Measurements from ENCODE around the gene RIMKLA.

The RIMKLA gene, protein sequence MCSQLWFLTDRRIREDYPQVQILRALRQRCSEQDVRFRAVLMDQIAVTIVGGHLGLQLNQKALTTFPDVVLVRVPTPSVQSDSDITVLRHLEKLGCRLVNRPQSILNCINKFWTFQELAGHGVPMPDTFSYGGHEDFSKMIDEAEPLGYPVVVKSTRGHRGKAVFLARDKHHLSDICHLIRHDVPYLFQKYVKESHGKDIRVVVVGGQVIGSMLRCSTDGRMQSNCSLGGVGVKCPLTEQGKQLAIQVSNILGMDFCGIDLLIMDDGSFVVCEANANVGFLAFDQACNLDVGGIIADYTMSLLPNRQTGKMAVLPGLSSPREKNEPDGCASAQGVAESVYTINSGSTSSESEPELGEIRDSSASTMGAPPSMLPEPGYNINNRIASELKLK

GRCh38 chr1:42380586-42381279, at the start of gene RIMKLA:
RIMKLA (plus strand) TSS chr1:42380792; CDS start chr1:42380935, 143 bp downstream.
- peak; percentile 42 for DNase-seq (ENCODE audit: low spot score)

DNA sequence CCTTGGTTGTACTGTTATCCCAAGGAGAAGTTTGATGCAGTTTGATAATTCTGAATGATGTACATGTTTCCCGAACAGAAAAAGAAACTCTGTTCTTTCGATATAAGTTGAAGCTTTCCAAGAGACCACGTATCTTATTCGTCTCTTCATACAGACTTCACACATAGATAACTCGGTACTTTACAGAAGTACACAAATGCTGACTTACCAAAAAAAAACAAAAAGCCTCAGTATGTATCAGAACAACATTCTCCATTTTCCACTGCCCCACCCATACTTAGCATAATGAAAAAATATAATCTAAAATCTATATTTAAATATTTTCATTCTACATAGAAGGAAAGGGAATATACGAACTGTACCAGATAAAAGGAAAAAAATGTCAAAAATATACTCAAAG, 47.7 kb upstream of the RIMKLA start:
- no peak for DNase-seq (ENCODE audit: low spot score)

DNA sequence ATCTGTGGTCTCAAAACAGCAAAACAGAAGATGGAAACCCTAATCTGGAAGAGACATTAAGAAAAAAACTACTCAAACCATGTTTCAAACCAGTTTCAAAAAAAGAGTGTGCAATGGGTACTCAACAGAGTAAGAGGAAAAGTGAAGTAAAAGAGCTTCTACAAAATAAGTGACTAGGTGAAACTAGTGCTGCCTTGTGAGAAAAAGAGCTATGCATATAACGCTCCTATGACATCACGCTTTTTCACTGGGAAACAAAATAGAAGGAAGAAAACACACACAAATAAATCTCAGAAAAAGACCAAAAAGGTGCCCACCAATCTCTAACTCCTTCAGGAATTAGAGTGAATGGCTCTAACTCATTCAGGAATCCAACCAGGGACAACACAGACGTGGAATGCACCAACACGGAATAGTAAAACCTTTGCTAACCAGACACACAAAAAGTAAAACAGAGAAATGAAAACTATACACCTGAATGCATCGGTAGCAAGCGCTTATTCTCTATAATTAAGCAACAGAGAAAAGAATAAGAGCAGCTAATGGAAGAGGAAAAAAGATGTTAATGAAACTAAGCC, 46.8 kb upstream of the RIMKLA start:
- DNase-seq (ENCODE audit: low spot score) = no peak

DNA sequence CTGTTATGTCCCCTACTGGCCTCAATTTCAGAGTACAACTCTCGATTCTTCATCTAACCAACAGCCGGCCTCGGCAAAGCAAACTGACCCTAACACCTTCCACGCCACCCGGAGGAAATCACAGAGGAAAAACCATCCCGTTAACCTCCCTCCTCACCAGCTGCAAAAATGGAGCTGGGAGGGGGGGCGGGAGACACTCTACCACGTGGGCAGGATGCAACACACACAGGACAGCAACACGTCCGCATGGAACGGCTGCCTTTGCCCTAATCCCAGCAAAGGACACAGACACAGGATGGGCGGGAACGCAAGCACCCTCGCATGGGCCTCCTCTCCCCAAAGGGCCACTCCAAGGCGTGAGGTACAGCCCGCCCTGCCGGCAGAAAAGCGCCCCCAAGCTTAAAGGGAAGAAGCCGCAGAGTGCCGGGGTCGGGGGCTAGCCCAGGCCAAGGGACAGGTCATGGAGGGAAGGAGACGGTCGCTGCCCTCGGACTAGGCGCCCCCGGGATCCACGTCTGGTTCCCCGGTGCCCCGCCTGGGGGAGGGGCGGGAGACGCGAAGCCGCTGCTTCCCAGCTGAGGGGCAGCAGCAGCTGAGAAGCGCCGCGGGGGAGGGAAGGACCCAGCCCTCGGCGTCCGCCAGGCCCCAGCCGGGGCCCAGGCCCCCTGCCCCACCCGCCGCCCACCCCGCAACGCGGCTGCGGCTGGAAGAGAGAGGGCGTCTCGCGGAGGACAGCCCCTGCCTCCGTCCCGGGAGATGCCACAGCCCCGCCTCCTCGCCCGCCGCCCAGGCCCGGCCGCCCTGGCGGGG, 46.1 kb upstream of the RIMKLA start:
- DNase-seq (ENCODE audit: low spot score) = peak; percentile 29

GRCh38 chr1:42335050-42335808, 45.4 kb upstream of the RIMKLA start, which contains the start of gene FOXJ3:
FOXJ3 (minus strand) TSS chr1:42335235; CDS start chr1:42311093, 24,142 bp downstream.
- DNase-seq (ENCODE audit: low spot score) = peak; percentile 89

- no peak for DNase-seq (ENCODE audit: low spot score)
Observed at GRCh38 chr1:42335809-42336518, 44.6 kb upstream of the RIMKLA start.

GRCh38 chr1:42336978-42337377, 43.6 kb upstream of the RIMKLA start:
- no peak for DNase-seq (ENCODE audit: low spot score)

- no peak for DNase-seq (ENCODE audit: low spot score)
Observed at GRCh38 chr1:42340093-42340492, 40.5 kb upstream of the RIMKLA start.

GRCh38 chr1:42340901-42341300, 39.7 kb upstream of the RIMKLA start:
- DNase-seq (ENCODE audit: low spot score) = no peak

GRCh38 chr1:42343049-42343448, 37.5 kb upstream of the RIMKLA start:
- no peak for DNase-seq (ENCODE audit: low spot score)

DNA sequence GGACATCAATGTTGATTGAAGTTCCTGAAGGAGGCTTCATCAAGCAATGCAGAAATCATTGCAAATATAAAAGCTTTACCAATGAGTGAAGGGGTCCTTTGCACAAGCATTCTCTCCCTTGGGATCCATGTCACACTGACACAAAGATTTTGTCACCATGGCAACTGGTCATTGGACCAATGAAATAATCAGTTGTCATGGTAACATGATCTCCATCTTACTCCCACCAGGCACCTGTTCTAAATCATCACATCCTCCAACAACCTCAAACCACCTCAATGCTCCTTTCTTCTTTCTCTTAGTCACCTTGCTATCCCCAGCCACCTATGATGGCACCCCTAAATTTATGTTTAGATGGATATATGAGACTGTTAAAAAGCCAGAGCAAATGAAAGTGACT, 32.1 kb upstream of the RIMKLA start:
- no peak for DNase-seq (ENCODE audit: low spot score)

DNA sequence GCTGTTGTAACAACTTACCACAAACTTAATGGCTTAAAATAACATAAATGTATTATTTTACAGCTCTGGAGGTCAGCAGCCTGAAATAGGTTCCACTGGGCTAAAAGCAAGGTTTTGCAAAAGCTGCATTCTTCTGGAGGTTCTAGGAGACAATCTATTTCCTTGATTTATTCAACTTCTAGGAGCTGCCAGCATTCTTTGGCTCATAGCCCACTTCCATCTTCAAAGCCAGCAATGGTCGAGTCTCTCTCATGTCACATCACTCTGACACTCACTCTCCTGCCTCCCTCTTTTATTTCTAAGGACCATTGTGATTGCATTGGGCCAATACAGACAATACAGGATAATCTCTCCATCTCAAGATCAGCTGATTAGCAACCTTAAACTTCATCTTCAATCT, 30.5 kb upstream of the RIMKLA start:
- DNase-seq (ENCODE audit: low spot score) = no peak

- DNase-seq (ENCODE audit: low spot score) = no peak
Observed at GRCh38 chr1:42358791-42359190, 21.8 kb upstream of the RIMKLA start.

GRCh38 chr1:42359466-42359865, 21.1 kb upstream of the RIMKLA start:
- no peak for DNase-seq (ENCODE audit: low spot score)

DNA sequence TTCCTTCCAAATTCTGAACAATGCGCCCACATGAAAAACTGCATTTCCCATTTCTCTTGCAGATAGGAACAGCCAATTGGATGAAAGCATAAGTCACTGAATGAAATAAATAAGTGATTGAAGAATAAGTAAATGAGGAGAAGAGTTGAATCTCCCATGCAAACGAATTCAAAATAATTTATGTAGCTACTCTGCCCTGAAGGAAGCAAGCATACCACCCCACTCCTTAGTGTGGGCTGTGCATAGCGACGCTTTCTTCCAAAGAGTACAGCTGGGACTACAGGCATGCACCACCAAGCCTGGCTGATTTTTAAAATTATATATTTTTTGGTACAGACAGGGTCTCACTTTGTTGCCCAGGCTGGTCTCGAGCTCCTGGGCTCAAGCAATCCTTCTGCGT, 16.5 kb upstream of the RIMKLA start:
- DNase-seq (ENCODE audit: low spot score) = no peak

GRCh38 chr1:42364542-42364941, 16.1 kb upstream of the RIMKLA start:
- DNase-seq (ENCODE audit: low spot score) = no peak

- DNase-seq (ENCODE audit: low spot score) = no peak
Observed at GRCh38 chr1:42365118-42365517, 15.5 kb upstream of the RIMKLA start.

DNA sequence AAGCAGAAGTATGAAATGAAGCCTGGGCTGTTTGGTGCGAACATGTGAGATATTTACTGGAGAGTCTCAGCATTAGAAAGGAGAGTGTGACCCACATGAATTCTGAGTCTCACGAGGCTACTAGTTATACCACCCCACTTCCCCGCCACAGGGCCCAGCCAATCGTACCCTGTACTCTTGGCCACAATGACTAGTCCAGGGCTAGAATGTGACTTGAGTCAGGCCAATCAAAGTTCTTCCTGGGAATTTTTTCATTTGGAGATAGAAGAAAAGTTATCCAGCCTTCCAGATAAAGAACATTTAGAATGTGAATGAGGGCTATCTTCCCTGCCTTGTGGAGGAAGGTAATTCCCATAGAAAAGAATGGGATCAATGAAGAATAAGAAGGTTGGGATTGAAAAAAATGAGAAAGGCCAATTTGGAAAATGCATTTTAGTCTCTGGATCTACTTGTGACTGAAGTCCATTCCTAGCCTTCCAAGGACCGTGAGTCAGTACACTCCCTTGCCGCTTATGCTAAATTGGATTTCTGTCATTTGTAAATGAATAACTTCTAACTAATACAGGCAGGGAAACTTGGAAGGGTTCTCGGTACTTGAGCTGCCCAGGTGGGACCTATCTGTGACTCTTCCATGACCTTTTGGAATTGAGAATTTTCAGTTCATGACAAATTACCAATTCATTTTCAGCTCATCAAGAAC, 12.3 kb upstream of the RIMKLA start:
- DNase-seq (ENCODE audit: low spot score) = no peak

DNA sequence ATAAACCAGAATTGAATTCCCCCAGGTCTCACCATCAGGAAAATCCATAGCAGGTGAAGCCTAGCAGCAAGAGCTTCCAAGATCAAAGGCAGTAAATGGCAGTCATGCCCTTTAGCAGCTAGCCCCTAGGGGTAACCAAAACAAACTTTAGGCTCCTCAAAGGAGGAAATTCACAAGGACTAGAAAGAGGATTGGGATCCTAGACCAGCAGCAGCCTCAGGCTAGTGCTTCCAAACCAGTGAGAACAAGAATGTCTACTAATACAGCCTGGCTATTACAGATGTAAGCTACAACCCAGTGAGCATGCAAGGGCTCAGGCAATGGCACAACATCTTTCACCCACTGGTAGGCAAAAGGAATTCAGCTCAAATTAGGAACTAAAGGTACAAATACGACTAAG, 11.1 kb upstream of the RIMKLA start:
- no peak for DNase-seq (ENCODE audit: low spot score)

DNA sequence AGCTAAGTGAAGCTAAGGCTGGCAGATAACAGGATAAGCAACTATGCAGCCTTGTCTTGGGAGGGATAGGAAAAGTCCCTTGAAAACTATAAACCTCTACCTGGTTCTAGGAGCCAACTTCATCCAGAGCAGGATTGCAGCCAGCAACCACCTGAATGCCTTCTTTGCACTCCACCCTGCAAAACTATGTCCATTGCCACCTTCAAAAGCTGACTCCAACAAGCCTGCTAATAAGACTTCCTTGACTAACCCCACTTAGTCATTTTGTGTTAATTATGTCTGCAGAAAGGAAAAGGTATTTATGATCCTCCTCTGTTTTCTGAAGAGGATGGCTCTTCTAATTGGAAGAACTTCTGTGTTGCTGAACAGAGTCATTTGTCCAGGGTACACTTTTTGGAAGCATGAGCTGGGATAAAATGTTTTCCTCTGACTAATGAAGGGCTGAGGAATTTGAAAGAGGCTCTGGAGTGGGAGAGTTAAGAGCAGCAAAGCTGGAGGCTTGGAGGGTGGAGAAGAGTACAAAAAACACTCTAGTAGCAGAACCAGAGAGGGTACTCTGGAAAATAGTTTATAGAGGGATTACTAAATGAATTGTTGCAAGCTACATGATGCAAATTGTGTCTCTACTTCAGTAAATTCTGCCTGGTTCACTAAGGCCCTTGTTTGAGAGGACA, 9.6 kb upstream of the RIMKLA start:
- no peak for DNase-seq (ENCODE audit: low spot score)

Measured in activated CD4-positive, alpha-beta T cell treated with anti-CD3 and anti-CD28 coated beads, Interleukin-2, Interleukin-4, amounts not matched to agents 100 ng/mL and 50 ng/mL, durations not matched to agents 16 hours and 8 hours (primary cell).